Left forelimb (tissue), 1 donor: ENCODE measurements around the gene PRIM2.
"Not testable (repeated sequence)": the region's sequence is repeated elsewhere in the genome, so short reads cannot be mapped to it uniquely, and the experiment has no call there.

Experiments
- DNase-seq: peaks from one replicate; pipeline ENCODE4 v3.0.0-alpha.2; 2018; ENCODE audit warnings: low spot score

PRIM2 gene

DNA sequence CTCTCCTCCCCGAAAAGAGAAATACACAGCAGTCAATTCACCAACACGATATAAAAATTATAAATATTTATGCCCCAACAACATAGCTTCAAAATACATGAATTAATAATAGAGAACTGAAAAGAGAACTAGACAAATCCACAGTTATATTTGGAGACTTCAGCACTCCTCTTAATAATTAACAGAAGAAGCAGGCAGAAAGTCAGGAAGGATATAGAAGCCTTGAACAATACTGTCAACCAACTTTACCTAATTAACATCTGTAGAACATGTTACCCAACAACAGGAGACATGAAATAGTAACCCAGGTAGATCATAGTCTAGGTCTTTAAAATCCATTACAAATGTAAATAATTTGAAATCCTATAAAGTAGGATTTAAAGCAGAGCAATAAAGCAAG lies 293.2 kb downstream of the PRIM2 start:
- DNase-seq, result not testable (repeated sequence)

DNA sequence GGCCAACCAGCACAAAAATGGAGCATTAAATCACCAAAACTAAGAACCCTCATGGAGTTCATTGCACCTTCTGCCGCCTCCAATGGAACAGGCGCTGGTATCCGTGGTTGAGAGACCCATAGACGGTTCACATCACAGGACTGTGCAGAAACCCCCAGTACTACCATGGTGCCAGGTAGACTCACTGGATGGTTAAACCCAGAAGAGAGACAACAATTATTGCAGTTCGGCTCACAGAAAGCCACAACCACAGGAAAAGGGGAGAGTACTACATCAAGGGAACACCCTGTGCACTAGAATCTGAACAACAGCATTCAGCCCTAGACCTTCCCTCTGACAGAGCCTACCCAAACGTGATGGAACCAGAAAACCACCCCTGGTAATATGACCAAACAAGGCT lies 301.5 kb downstream of the PRIM2 start:
- not testable (repeated sequence) for DNase-seq

GRCh38 chr6:57631773-57632172 lies 314.3 kb downstream of the PRIM2 start:
- DNase-seq, result not testable (repeated sequence)

- DNase-seq, result not testable (repeated sequence)
These were observed 341.1 kb downstream of the PRIM2 start for GRCh38 chr6:57658526-57658925.

DNA sequence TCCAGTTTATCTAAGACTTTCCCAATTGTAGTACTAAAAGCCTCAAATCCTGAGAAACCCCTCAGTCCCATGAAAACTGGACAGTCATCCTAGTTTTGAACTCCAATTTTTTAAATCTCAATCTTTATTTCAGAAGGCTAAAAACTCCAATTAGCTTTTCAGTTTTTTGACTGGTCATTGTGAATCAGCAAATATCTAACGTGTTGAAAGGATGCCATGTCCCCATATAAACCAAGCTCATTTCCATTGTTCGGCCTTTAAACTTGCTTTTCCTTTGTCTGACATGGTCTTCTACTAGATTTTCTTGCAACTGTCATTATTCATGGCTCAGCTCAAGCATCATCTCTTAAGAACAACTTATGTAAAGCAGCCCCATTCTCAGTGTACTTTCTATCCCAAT lies 342.4 kb downstream of the PRIM2 start:
- DNase-seq, result not testable (repeated sequence)

DNA sequence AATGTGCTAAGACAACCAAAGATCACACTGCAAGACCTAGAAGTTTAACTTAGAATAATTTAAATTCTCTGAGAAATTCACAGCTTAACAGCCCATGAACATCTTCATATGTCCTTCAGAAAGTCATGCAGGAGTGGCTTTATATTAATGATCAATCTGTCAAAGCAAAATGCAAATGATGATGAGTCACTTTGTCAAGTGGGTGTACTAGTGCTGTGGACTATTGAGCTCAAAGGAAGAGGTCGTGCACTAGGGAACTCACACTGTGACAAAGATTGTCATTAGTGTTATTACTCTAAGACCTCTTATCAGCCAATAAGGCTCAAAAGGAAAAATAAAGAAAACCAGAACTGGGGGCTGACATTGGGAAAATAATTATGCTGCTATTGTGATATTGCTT lies 343.5 kb downstream of the PRIM2 start:
- not testable (repeated sequence) for DNase-seq

GRCh38 chr6:57668108-57668507 lies 350.7 kb downstream of the PRIM2 start:
- DNase-seq, result not testable (repeated sequence)

GRCh38 chr6:57671237-57671636 lies 353.8 kb downstream of the PRIM2 start:
- not testable (repeated sequence) for DNase-seq

GRCh38 chr6:57671937-57672627 lies 354.7 kb downstream of the PRIM2 start:
- DNase-seq, result not testable (repeated sequence)

GRCh38 chr6:57673281-57673680 lies 355.9 kb downstream of the PRIM2 start:
- not testable (repeated sequence) for DNase-seq

DNA sequence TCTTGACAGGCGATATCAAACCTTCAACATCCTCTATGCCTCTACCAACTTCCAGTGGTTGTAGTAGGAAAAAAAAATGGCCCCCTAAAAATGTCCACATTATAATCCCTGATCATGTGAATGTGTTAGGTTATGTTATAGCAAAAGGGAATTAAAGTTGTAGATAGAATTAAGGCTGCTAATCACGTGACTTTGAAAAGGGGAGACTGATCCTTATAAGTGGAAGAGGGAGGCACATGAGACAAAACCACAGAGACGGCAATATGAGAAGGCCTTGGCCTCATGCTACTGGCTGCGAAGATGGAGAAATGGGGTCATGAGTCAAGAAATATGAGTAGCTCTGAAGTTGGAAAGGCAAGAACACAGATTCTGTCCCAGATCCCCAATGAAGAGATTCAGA lies 358.0 kb downstream of the PRIM2 start:
- DNase-seq, result not testable (repeated sequence)

GRCh38 chr6:57696382-57696781 lies 379.0 kb downstream of the PRIM2 start:
- not testable (repeated sequence) for DNase-seq
